HK-2 (cell line): ENCODE data around the gene GLRX5.
"Not testable (repeated sequence)": the region's sequence is repeated elsewhere in the genome, so short reads cannot be mapped to it uniquely, and the experiment has no call there.

ENCODE experiments used
- DNase-seq: peaks from one replicate; pipeline ENCODE4 v3.0.0-alpha.2; 2018; ENCODE audit not compliant: unreplicated experiment

The GLRX5 gene

GRCh38 chr14:95498622-95499353 is 36.1 kb upstream of the GLRX5 start:
- DNase-seq: no peak

- no peak for DNase-seq
Observed at GRCh38 chr14:95499354-95499750, 35.5 kb upstream of the GLRX5 start.

- no peak for DNase-seq
Observed at GRCh38 chr14:95500201-95500681, 34.6 kb upstream of the GLRX5 start.

GRCh38 chr14:95500772-95501401 is 34.0 kb upstream of the GLRX5 start:
- no peak for DNase-seq

- no peak for DNase-seq
Observed at GRCh38 chr14:95502381-95502950, 32.4 kb upstream of the GLRX5 start.

GRCh38 chr14:95503365-95504134 is 31.3 kb upstream of the GLRX5 start:
- DNase-seq: no peak

- DNase-seq: no peak
Observed at GRCh38 chr14:95504135-95505029, 30.5 kb upstream of the GLRX5 start.

- DNase-seq: no peak
Observed at GRCh38 chr14:95505030-95505589, 29.7 kb upstream of the GLRX5 start.

- peak; percentile 73 for DNase-seq
Observed at GRCh38 chr14:95507174-95507573, 27.7 kb upstream of the GLRX5 start.

- peak; percentile 68 for DNase-seq
Observed at GRCh38 chr14:95507701-95508103, 27.1 kb upstream of the GLRX5 start.

- DNase-seq: no peak
Observed at GRCh38 chr14:95508377-95508776, 26.5 kb upstream of the GLRX5 start.

GRCh38 chr14:95509495-95509894 is 25.4 kb upstream of the GLRX5 start:
- DNase-seq: no peak

- not testable (repeated sequence) for DNase-seq
Observed at GRCh38 chr14:95510344-95510743, 24.5 kb upstream of the GLRX5 start.

GRCh38 chr14:95510804-95511203 is 24.0 kb upstream of the GLRX5 start:
- no peak for DNase-seq

GRCh38 chr14:95511687-95512086 is 23.2 kb upstream of the GLRX5 start:
- DNase-seq: no peak

GRCh38 chr14:95513291-95513690 is 21.6 kb upstream of the GLRX5 start:
- no peak for DNase-seq

- DNase-seq: no peak
Observed at GRCh38 chr14:95514131-95515079, 20.4 kb upstream of the GLRX5 start.

GRCh38 chr14:95515080-95515489 is 19.8 kb upstream of the GLRX5 start:
- DNase-seq: no peak
